ENCODE measurements around the gene REN.
A peak's percentile ranks its signal among the peaks of the same experiment; 100 is the strongest.

The REN gene

DNA sequence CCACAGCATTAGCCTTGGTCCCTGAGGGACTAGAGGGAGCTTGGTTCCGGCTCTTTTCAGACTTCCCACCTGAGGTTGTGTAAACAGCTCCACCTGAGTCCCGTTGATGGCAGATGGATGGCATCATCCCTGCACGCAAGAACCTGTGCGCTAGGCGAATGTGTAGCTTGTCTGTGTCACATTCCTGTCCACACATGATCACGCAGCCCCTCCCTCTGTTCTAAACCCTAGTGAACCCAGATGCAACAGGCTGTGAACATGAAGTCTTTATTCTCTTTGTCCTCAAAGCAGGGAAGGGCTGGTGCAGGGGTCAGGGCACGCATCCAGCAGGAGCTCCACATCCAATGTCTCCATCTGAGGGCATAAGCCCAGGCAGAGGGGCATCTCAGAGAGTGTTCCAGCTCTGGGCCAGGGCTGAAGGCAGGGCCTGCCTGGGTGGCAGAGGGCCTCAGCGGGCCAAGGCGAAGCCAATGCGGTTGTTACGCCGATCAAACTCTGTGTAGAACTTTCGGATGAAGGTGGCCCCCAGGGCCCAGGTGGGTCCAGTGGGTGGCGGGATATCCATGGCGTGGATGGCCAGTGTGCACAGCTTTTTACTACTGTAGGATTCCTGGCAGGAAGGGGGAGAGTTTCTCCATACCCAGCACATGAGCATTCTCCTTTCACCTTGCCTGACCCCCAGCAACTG is 11.4 kb downstream of the REN start:
- DNase-seq: no peak

GRCh38 chr1:204153667-204154066 is 12.5 kb downstream of the REN start:
- no peak for DNase-seq

DNA sequence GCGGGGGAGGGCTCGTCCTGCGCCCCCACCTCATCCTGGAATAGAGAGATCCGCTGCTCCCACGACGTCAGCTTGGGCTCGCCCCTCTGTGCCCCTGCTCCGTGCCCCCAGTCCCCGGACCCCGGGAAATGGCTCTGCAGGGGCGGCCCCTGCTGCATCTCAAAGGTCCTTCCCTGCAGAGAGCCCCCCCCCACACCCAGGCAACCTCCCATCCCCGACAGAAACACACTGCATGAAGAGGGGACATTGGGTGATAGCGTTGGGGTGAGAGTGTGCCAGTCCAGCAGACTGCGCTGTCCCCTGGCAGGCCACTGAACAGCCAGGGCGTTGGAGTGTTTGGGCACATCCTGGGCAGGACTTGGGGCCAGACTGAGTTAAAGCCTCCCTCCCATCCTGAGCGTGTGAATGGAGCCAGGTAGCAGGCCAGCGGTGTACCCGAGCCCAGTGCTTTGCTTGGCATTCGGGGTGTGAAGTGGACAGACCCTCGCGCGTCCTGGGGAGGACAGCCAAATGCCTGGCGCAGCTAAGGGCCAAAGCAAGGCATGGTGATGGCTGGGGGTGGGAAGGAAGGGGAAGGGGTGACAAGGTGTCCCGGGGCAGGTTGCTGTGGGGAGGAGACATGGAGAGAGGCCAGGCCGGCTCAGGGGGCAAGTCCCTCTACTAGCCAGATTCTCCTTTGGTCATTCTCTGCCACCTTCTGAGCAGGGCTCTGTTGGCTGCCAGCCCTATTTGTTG is 13.7 kb downstream of the REN start:
- peak in 2 of 51 donors; percentile 43 to 54 for DNase-seq

- peak in 29 of 51 donors; percentile 16 to 82 (median 49) for DNase-seq
Observed at GRCh38 chr1:204151552-204152309, 14.4 kb downstream of the REN start, which contains the start of gene ETNK2. Gene ETNK2, minus strand, starts transcription at chr1:204152044. Its CDS starts 192 bp downstream, at chr1:204151852.

- DNase-seq: peak in 10 of 51 donors; percentile 12 to 48 (median 19)
Observed at GRCh38 chr1:204150702-204151551, 15.2 kb downstream of the REN start.

GRCh38 chr1:204149635-204150565 is 16.2 kb downstream of the REN start:
- DNase-seq: peak in 1 of 51 donors; percentile 9

DNA sequence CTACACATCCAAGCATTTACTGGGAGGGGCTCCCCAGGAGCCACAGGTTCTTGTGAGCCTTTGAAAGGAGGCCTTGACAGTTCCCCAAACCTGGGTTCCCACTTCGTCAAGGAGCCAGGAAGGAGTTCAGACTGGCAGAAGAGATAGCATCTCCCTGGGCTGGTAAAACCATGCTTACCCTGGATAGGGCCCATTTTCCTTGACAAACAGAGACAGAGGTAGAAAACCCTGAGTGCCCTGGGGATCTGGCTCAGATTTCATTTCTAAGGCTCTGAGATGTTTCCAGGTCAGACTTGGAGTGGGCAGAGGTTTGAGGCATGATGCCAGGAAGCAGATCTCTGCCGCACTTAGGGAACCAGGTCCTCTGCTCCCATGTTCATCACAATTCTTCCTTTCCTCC is 17.0 kb downstream of the REN start:
- no peak for DNase-seq

DNA sequence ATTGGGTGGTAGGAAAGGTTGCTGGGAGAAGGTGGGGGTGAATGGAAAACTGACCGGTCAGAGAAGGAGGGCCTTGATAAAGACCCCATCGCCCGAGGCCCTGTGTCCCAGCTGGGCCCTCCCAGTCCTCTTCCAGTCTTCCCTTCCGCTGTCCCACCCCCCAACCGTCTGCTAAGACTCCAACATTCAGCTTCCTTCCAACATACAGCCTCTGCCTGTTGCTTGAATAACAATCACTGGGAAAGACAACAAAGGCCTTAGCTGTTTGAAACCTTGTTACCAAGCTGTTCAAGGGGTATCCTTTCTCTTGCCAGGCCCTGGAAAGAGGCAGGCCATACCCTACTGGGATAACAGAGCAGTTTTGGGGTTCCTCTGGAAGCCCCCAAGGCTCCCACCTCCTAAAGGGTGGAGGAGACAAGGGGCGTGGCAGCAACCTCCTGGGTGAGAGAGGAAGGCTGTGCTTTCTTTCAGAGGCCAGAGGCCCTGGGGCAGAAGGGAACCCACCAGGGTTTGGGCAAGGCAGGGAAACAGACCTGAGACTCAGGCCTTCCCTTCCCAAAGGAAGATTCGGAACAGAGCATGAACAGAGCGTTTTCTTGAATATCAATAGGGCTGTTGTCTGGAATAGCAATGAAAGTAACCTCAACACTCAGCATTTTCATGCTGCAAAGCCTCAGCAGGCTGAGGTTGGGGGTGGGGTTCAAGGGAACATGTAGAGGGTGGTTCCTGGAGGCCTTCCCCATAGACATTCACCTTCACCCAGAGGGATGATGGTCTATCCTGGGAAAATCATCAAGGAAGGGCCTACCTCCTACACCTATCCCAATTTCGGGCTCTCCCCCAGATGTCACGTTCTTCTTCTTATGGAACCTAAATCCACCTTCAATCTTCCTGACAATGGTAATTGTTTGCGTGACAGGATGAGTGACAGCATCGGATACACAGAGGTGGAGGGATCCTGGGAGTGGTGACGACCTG is 18.4 kb downstream of the REN start:
- DNase-seq: peak in 2 of 51 donors; percentile 10 to 11

- DNase-seq: no peak
Observed at GRCh38 chr1:204146965-204147364, 19.2 kb downstream of the REN start.

- no peak for DNase-seq
Observed at GRCh38 chr1:204146309-204146708, 19.8 kb downstream of the REN start.

GRCh38 chr1:204145033-204145504 is 21.1 kb downstream of the REN start:
- DNase-seq: no peak

GRCh38 chr1:204143276-204144041 is 22.7 kb downstream of the REN start:
- no peak for DNase-seq

GRCh38 chr1:204142032-204142974 is 23.8 kb downstream of the REN start:
- DNase-seq: no peak

GRCh38 chr1:204141131-204141530 is 25.0 kb downstream of the REN start:
- DNase-seq: no peak

- no peak for DNase-seq
Observed at GRCh38 chr1:204139952-204140351, 26.2 kb downstream of the REN start.

GRCh38 chr1:204139088-204139487 is 27.0 kb downstream of the REN start:
- DNase-seq: no peak

- DNase-seq: no peak
Observed at GRCh38 chr1:204136814-204137213, 29.3 kb downstream of the REN start.
